GM21423 (cell line): ENCODE results near the gene ARID5B.

Experiments used
- ATAC-seq: cut with Tn5 transposase; IDR thresholded peaks from one replicate; pipeline ENCODE4 v1.9.1; 2021; ENCODE audit warnings: mild to moderate bottlenecking, moderate library complexity; ENCODE audit not compliant: unreplicated experiment

ARID5B gene

DNA sequence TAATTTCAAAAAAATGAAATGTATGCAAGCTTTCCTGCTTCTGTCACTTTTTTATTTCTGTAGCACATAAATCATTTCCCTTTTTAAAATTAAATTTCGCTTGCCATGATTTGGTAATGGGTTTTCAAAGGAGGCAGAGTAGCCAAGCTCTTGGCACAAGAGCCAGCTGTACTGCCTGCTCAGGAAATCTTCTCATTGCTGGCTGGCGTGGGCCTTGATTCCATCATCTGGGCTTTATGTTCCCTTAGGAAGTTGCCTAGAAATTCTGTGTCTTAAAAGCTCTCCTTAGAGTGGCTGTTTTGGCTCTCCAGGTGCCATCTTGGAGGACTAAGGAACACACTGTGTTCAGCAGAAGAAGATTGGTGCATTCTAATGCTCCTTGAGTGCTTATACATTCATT is 107.4 kb downstream of the ARID5B start:
- ATAC-seq, result no peak

DNA sequence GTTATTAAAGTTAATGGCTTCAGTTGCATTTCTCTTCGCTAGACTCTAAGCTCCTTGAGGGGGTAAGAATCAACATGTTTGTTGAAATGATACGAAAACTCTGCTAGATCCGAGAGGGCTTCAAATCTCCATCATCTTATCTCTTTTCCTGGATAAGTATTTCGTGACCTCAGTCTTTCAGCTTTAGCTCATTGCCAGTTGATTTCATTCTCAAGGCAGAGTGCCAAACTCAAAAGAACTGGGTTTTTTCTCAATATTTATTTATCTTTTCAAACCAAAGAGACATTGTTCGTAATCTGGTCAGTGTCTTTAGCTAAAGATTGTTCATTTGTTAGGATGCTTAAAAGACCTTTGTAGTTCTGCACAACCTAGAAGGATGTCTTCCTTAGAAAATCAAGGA is 108.9 kb downstream of the ARID5B start:
- no peak for ATAC-seq

DNA sequence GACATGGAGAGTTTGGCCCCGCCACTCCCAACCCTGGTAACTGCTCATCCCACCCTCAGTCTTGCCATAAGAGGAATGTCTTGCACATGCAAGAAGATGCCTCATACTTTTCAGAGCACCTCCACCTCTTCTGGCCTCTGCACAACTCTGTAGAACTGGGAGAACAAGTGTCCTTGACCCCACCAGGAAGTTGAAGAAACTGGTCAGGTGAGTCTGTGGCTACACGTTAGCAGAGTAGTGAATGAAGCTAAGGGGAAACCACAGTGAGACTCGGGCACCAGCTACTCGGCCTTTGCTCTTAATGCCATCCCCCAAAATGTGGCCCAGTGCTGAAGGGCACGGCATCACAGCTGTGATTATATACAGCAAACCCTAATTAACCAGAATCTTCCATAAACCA is 110.1 kb downstream of the ARID5B start:
- no peak for ATAC-seq

DNA sequence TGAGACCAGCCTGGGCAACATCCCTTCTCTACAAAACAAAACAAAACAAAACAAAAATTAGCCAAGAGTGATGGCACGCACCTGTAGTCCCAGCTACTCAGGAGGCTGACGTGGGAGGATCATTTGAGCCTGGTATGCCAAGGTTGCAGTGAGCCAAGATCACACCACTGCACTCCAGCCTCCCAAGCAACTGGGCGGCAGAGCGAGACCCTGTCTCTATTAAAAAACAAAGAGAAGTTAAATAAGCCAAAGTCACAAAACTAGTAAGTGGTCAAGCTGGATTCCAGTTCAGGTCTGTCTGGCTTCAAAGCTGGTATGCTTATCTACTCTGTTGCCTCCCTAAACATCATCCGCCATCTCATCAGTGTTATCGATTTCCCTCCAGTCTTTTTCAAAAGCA is 110.8 kb downstream of the ARID5B start:
- no peak for ATAC-seq

DNA sequence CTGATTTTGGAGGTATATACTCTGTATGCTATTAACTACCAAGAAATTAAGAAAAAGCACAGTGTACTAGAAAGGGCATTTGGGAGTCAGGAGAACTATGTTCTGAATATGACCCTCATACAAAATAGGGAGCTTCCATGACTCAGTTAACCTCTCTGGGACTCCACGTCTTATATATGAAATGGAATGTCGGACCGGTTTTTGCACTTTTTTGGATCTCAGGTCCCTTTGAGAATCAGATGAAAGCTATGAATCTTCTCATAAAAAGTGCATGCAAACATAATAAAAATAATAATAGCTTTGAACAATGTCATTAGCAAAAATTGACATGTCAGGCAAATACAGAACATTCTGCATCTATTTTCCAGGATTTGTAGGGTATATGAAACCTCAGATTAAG is 113.0 kb downstream of the ARID5B start:
- ATAC-seq, result no peak

DNA sequence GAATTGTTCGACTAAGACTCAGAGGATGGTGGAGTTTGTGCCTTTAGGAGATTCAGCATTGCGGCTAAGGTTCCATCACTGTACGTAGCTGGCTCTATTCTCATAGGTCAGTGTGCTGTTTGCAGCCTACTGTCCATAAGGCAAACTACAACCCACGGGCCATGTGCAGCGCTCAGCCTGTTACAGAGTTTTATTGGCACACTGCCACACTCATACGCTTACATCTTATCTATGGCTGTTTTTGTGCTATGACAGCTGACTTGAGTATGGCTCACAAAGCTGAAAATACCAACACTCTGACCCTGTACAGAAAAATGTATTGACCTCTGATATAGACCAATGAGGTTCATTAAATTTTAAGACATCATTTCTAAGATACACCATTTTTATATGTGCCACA is 114.5 kb downstream of the ARID5B start:
- no peak for ATAC-seq

DNA sequence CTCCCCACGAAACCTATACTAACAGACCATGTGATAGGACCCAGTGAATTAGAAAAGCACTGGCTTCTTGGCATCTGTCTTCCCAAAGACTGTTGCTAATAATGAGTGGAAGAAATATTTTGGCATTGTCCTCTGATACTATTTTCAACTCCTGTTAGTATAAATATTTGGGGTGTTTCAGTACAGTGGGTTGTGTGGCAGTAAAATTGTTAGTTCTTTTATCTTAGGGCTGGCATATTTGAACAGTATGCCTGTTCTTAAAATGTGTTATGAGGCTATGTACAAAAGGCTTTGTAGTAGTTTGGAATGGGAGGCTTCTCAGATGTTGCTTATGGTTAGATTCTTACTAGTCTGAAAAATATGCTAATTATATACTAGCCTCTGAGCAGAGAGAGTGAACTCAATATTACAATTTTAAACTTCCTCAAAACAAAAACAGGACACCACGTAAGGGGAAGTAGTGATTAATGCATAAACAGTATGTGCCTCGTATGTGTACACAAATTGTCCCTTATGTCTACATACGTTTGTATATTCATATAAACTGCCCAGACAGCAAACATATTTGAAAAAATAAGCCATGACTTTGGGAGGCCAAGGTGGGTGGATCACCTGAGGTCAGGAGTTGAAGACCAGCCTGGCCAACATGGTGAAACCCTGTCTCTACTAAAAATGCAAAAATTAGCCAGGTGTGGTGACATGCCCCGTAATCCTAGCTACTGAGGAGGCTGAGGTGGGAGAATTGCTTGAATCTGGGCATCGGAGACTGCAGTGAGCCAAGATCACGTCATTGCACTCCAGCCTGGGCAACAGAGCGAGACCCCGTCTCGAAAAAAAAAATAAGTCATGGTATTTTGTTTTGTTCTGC is 115.4 kb downstream of the ARID5B start:
- ATAC-seq, result peak; percentile 63

DNA sequence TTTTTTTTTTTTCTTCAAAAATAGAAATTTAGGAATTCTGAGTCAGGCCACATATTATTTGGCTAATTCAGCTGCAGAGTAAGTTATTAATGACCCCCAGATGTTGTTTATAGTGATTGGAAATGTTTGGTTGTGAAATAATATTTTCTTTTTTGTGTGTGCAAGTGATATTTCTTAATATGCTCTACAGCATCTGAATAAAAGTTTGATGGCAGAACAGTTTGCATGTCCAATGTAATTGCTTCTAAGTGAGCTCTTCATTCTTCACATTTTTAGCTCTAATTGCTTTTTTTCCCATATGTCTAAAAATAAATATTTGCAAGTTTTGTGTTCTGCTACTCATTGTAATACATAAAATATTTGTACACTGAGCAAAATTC is 116.0 kb downstream of the ARID5B start:
- no peak for ATAC-seq

DNA sequence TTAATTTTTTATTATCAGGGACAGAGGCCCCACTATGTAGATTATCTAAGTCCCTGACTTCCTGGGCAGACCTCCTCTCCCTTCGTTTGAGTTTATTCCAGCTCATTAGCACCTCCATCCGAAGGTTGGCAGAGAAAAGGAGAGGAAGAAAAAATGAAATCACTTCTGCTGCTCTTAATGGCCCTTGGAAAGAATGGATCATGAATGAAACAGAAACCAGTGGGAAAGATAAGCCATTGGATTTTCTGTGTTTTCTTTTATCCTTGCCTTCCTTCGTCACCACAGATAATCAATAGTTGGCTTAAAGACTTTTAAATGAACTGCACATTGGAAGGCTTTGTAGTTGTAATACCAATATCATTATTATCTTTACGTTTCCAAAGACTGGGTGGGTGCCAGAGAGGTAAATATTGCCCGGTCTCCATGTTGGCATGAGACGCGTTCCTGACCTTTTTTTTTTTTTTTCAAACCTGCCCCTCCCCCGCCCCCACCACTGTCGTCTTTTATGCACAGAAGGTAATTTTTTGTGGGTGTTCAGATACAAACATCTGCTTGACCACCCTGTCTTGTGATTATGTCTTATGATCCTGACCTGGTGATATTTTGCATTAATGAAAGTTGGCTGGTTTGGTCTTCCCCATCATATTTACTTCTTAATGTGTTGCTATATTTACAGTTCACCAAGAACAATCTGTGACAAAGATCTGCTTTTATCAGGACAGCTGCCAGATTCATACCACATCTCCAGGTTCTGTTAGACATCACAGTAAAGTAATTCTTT is 116.8 kb downstream of the ARID5B start:
- no peak for ATAC-seq

DNA sequence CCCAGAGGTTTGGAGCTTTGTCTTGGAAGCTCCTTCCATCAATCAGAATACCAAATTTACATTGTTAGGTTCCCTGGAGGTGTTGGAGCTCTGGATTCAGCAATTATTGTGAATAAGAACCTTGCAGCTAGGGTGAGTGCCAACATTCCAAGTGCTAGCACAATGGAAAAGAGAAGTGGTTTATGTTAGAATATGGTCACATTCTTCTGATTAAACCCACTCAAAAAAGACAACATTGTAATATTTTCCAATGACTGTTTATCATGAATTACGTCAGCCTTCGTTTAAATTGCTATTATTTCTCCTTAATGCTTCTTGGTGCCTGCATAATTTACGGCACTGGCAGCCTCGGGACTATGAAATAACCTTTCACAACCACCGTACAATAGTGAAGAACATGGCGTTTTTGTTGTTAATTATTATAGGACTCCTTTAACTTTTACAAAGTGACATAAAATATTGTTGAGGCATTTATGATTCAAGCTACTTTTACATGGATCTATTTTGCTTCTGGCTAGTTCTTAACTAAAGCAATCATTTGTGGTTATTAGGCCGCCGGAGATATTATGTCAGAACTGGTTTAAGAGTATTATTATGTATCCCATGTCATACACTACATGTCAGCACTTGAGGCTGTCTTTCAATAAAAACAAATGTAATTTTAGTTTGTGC is 117.7 kb downstream of the ARID5B start:
- ATAC-seq, result no peak

DNA sequence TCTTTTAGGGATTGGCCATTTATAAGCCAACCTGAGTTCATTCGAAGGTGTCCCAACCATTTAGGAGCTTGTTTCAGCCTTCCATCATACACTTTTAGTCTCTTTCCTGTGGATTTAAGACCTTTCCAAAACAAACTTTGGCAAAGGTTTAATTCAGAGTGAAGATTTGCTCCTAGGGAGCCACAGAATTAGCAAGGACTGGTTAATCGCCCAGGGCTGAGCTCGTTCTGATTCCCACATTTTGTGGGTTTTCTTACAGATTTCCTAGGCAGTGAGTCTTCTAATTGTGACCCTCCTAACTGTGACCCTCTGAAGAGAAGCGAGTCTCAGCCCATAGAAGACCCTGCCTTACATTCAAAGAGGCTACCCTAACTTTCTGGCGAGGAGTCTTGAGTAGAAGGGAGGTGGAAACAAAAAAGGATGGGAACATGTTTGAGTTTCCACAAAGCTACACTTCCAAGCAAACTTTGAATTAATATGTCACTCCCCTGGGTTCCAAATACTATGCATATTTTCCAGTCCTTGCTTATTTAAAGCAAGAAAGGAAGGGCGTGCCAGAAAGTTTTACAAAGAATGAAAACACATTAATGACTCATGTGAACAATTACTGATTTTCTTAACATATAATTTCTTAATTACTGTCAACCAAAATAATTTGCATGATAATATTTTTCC is 118.3 kb downstream of the ARID5B start:
- no peak for ATAC-seq

DNA sequence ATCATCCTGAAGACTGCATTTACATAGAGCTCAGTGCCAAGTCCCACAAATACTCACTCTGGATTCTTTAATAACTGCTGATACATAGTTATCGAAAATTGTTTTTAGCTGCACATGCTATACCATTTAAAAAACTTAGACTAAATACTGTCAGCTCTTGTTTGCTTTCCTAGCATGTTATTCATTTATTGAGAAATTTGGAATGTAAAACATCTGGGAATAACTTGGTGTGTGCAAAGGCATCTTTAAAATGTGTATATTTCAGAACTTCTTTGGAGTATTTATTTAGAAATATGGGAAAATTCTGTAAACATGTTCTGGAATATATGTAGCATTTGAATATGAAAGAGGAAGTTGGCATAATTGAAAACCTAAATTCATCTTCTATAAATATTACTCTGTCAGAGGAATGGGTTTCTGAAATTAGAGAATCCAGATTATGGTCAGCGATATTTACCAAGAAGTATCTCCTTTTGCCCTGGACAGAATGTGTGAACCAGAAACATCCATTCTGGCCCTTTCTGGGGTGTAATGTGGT is 119.7 kb downstream of the ARID5B start:
- ATAC-seq, result no peak

DNA sequence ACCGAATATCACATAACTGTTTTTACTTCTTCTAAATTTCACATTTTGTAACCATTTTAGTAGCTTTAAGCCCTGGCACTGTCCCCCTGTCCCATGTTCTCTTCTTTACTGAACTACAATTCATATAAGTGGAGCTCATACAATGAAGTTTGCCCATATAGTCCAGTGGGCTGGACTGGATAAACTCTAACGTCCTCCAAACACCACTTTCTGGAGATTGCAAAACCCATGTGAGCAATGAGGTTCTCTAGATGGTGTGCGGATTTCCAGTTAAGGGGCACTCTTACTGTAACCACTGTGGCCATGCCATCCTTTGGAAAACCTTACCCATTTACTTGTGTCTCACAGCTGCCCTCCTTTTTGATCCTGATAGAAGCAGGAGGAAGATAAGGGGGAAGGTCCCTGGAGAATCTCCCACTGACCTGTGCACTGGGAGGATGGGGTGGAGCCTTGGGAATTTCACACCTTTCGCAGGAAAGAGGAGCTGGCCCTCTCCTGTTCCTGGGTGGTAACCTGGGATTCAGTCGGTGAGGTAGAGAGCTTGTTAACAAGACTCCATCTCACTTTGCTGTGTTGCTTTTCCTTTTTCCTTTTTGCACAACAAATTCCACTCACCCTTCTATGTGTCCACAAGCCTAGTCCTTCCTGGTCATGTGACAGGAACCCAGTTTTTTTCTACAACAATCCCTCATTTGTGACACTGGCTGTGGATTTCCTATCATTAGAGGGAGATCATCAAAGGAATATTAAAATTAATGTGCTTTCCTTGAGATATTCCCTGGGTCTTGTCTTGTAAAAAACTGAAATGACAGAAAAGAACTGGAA is 120.7 kb downstream of the ARID5B start:
- ATAC-seq, result no peak

DNA sequence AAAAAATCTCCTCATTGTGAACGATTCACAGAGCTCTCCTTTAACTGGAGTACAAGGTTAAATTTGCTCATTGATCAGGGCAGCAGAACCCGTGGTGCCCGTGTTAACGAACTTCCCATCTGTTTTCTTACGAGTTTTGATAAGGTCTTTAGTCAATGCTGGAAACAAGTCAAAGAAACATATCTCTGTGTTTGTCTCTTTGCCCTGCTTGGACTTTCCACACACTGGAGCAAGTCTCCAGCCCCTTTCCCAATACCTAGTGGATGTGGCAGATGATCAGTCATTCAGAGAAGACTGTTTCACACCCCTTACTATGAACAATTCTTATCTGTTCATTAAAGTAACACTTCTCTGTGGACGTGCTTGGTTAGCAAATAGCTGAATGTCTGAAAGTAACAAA is 121.3 kb downstream of the ARID5B start:
- no peak for ATAC-seq

DNA sequence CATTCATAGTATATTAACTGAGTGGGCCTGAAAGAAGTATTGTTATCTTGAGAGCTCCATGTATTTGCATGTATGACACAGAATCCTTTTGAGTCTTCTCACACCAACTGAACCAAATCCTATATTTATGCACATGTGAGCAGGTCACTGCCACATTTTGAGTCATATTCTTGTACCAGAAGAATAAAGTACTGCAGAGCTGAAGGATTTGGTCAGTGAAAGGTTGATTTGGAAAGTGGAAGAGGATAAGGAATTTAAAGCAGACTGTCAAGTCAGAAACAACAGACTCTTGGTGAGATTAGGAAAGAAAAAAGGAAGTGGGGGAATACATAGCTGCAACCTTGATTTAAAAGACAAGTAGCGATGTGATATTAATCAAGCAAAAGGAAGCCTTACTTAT is 121.8 kb downstream of the ARID5B start:
- ATAC-seq, result no peak

DNA sequence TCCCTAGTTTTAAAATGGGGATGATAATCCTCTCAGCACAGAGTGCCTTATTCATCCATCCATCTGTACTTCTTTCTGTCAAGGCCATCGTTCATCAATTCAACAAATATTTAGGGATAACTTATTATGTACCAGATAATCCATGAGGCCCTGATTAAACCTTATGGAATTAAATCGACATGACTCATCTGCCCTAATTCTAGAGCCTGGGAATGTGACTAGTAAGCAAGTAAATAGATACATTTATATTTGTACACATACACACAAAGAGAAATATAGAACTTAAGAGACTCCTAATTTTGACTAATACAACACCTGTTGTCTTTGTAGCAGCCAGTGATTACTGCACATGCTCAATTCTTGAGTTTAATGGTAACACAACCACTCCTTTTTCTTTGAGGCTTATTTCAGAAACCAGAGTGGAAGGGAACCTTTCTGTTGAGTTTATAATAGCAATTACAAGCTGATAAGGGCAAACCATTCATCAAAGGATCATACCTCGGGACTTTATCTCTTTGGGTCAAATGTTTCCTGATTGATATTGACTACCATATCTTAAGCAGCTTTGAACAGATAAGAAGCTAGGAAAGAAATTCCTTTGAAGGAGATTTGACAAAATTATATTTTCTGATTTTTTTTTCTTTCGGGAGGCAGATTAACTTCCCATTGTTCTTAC is 122.7 kb downstream of the ARID5B start:
- no peak for ATAC-seq

DNA sequence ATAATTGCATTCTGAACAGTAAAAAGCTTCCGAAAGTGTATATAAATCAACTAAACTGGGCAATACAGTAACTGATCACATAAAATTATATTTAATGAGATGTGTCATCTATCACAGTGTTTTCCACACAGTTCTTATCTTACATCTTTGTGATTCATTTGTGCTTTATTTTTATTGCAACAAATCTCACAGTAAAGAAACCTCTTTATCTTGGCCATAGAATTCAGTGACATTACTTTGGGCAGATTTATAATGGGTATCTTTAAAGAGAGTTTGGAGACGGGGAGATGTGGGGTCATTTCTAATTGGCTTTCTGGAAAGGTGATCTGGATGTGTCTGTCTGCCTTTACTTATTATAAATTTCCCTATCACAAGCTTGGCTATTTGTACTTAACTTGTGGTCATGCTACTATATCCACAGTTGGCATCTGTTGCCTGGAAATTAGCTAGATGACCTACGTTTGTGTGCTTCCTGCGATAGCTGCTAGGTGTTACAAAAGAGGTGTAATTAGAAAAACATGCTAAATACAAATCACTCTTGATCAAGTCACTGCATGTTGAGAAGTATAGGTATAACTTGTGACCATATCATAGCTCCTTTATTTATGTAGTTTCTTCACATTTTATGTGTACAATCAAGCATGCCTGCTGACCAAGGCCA is 123.8 kb downstream of the ARID5B start:
- ATAC-seq, result no peak

DNA sequence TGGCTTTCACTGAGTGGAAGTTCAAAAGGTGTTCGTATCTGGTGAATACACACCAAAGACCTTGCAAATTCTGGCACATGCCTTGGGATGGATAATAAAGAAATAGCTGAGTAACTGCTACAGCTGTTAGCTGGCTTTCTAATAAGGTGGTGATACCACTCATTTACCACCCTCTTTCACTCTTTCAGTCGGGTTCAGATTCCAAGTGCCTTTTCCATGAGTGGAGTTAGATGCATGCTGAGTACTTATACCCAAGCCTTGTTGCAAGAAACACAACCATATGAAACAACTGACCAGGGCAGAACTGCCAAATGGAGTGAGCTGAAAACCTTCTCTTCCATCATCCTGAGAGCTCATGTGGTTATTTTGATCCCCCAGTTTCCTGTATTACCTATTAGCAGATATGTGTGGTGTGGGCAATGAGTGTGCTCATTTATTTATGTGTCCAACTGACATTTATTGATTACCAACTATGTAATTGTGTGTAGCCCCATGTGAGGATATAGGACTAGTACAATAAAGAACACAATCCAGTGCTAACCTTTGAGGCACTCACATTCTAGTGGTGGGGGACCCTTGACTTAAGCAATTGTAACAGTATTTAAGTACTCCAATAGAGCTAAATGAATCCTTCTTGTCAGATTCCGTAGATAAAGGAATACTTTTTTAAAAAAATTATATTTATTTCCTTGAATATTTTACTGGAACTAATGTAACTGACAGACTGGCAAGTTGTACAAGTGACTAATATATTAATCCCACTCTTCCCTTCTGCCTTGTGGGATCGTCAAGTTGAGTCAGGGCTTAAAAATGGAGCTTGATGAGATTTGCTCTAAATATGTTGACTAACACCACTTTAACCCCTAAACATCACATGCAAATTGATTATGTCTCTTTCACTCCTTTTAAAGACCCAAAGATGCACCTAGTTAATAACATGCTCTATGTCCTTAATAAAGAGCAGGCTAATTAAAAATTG is 124.7 kb downstream of the ARID5B start:
- ATAC-seq, result no peak
